ENCODE measurements around the gene RIN3.

- TF ChIP-seq CHD2 (IDR thresholded peaks at IDR 0.05; ENCODE audit: borderline replicate concordance, low read depth, low read length) (no peak), POLR2A (IDR thresholded peaks at IDR 0.05; ENCODE audit: low read depth, low read length) (no peak), TARDBP (IDR thresholded peaks at IDR 0.05; ENCODE audit: borderline replicate concordance) (no peak), SRF (IDR thresholded peaks at IDR 0.05; ENCODE audit: low read depth in 2 of 2, low read length in 2 of 2) (no peak), HDGF (IDR thresholded peaks at IDR 0.05) (no peak)
Measured at GRCh38 chr14:92653162-92653651, 139.6 kb downstream of the RIN3 start.
